Gastrocnemius medialis (tissue), 4 donors: Measurements from ENCODE around the gene GSTM1. TPM values are rescaled to one million over a fixed set of nuclear protein-coding genes. Genes with fewer than 3 reads are reported as not detected.
"Not testable (repeated sequence)": the region's sequence is repeated elsewhere in the genome, so short reads cannot be mapped to it uniquely, and the experiment has no call there.

Experiments used
- ATAC-seq, 2 donors: fragments of 150-250 bp; one replicate each; pipeline ENCODE4 v1.9.1; 2016
- DNase-seq, 2 donors: peaks; one replicate each; pipeline ENCODE4 v3.0.0-alpha.2; 2019
- H3K27ac ChIP-seq, 4 donors: fragments of 200-600 bp; sonication (generic); 1 replicate in 1 of 4; 2 replicates in 3 of 4; pipeline ENCODE4 v1.5.1; 2016 to 2018; ENCODE audit warnings: mild to moderate bottlenecking in 2 of 4, moderate library complexity in 1 of 4
- H3K27me3 ChIP-seq, 3 donors: fragments of 200-600 bp; sonication (generic) in 2 of 3; 1 replicate in 1 of 3; 2 replicates in 2 of 3; pipeline versions ENCODE4 v1.5.1 to v1.6.0; 2016 to 2019; ENCODE audit warnings: mild to moderate bottlenecking in 1 of 3, moderate library complexity in 1 of 3
- H3K36me3 ChIP-seq, 2 donors: fragments of 200-600 bp; sonication (generic) in 1 of 2; one replicate each; pipeline ENCODE4 v1.5.1; 2017 to 2018
- H3K4me1 ChIP-seq, 2 donors: fragments of 200-600 bp; sonication (generic) in 1 of 2; one replicate each; pipeline ENCODE4 v1.5.1; 2016 to 2017; ENCODE audit warnings: mild to moderate bottlenecking in 2 of 2
- H3K4me3 ChIP-seq, 4 donors: fragments of 200-600 bp; sonication (generic) in 3 of 4; 1 replicate in 1 of 4; 2 replicates in 3 of 4; pipeline ENCODE4 v1.5.1; 2016 to 2019; ENCODE audit warnings: mild to moderate bottlenecking in 2 of 4
- H3K9me3 ChIP-seq, 3 donors: fragments of 200-600 bp; sonication (generic) in 2 of 3; 1 replicate in 1 of 3; 2 replicates in 2 of 3; pipeline ENCODE4 v1.5.1; 2016 to 2019
- POLR2A ChIP-seq, 2 donors: fragments of 450-650 bp; IDR thresholded peaks; one replicate each; pipeline ENCODE4 v1.6.1; 2017; ENCODE audit warnings: antibody characterized with exemption in 2 of 2, mild to moderate bottlenecking in 2 of 2, moderate library complexity in 2 of 2
- in situ Hi-C, 4 donors: fragments of 200-750 bp; cut with MboI; loops; one replicate each; pipeline versions ENCODE4 v1.15.0 to v1.8.0; 2017; ENCODE audit warnings: low sequenced_read_pairs in 4 of 4
- intact Hi-C: fragments of 100-400 bp; cut with DNase I; formaldehyde crosslinking; loops from one replicate; pipeline ENCODE4 v1.15.1; 2023; ENCODE audit warnings: low total_unique reads
- total RNA-seq, 4 donors: library from RNA; depleted of rRNA; stranded (reverse); fragments of >200 nt; gene quantifications; one replicate each; pipeline versions ENCODE4 v1.1.0 to v1.2.3, GENCODE V29; 2016
- TF ChIP-seq, protein P1 (sequence below), 5 experiments: fragments of 450-650 bp in 3 of 5; fragments of 200-600 bp in 2 of 5; sonication (generic) in 2 of 5; IDR thresholded peaks in 4 of 5; conservative IDR thresholded peaks in 1 of 5; 1 replicate in 4 of 5; 2 replicates in 1 of 5; pipeline ENCODE4 v1.5.1; 2016 to 2019; ENCODE audit warnings: antibody characterized with exemption in 5 of 5, mild to moderate bottlenecking in 3 of 5, moderate library complexity in 3 of 5

GSTM1 gene
- total RNA-seq, 4 donors from 2014 or later: 30.3 TPM; not detected in 3

DNA sequence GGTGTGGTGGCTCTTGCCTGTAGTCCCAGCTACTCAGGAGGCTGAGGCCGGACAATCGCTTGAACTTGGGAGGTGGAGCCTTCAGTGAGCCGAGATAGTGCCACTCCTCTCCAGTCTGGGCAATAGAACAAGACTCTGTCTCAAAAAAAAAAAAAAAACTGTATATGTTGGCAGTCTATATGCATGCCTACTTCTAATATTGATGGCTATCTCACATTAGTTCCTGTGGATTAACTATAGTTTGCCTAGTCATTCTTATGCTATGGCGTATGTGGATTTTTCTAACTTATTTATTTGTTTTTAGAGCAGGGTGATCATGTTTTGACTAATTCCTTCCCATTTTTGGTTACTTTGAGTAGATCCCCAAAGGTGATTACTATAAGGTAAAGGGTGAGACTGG is 9.4 kb downstream of the GSTM1 start:
- no peak for TF ChIP-seq POLR2A (IDR thresholded peaks at IDR 0.05)
- TF ChIP-seq, protein P1, sequence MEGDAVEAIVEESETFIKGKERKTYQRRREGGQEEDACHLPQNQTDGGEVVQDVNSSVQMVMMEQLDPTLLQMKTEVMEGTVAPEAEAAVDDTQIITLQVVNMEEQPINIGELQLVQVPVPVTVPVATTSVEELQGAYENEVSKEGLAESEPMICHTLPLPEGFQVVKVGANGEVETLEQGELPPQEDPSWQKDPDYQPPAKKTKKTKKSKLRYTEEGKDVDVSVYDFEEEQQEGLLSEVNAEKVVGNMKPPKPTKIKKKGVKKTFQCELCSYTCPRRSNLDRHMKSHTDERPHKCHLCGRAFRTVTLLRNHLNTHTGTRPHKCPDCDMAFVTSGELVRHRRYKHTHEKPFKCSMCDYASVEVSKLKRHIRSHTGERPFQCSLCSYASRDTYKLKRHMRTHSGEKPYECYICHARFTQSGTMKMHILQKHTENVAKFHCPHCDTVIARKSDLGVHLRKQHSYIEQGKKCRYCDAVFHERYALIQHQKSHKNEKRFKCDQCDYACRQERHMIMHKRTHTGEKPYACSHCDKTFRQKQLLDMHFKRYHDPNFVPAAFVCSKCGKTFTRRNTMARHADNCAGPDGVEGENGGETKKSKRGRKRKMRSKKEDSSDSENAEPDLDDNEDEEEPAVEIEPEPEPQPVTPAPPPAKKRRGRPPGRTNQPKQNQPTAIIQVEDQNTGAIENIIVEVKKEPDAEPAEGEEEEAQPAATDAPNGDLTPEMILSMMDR (IDR thresholded peaks at IDR 0.05 in 4 of 5, conservative IDR thresholded peaks at IDR 0.05 in 1 of 5): no peak
- no peak overlapping the region for H3K4me3 ChIP-seq
- H3K36me3 ChIP-seq: no peaks in the 10 kb centered on the region
- intact Hi-C loops: no loop called here
- no peaks in the 10 kb centered on the region for H3K4me1 ChIP-seq
- H3K9me3 ChIP-seq: no peaks in the 10 kb centered on the region
- in situ Hi-C loops: no loop called here
- DNase-seq (no peak), ATAC-seq (no peak)
- H3K27me3 ChIP-seq: no peaks in the 10 kb centered on the region
- no peak overlapping the region for H3K27ac ChIP-seq

DNA sequence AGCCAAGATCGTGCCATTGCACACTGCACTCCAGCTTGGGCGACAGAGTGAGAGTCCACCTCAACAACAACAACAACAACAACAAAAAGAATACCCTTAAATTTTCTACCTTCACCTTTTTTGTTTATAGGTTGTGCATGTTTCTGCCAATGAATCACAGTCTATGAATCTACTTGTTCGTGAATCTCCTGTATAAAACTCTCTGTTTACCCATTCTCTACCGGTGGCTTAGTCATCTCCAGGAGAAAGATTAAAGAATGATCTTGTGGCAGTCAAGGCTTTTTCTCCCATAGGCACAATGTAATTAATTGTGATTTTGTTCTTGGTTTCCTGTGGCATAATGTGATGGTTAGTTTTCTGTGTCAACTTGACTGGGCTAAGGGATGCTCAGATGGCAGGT is 10.2 kb downstream of the GSTM1 start:
- H3K9me3 ChIP-seq, ATAC-seq, H3K4me3 ChIP-seq, H3K27me3 ChIP-seq, H3K4me1 ChIP-seq, in situ Hi-C loops, H3K36me3 ChIP-seq, H3K27ac ChIP-seq, intact Hi-C loops, DNase-seq: not testable (repeated sequence)

DNA sequence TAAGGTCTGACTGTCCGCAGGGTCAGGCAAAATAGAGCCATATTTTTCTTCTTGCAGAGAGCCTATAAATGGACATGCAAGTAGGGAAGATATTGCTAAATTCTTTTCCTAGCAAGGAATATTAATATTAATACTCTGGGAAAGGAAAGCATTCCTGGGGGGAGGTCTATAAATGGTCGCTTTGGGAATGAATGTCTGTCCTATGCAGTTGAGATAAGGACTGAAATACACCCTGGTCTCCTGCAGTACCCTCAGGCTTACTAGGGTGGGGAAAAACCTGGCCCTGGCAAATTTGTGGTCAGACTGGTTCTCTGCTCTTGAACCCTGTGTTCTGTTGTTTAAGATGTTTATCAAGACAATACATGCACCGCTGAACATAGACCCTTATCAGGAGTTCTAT is 15.3 kb downstream of the GSTM1 start:
- H3K4me1 ChIP-seq, in situ Hi-C loops, H3K36me3 ChIP-seq, ATAC-seq, H3K27me3 ChIP-seq, DNase-seq, H3K27ac ChIP-seq, H3K9me3 ChIP-seq, H3K4me3 ChIP-seq: not testable (repeated sequence)
- intact Hi-C loops: loop anchor here (5.0 kb wide), 1 partner anchor 61 kb away; no protein-coding TSS in a partner anchor

DNA sequence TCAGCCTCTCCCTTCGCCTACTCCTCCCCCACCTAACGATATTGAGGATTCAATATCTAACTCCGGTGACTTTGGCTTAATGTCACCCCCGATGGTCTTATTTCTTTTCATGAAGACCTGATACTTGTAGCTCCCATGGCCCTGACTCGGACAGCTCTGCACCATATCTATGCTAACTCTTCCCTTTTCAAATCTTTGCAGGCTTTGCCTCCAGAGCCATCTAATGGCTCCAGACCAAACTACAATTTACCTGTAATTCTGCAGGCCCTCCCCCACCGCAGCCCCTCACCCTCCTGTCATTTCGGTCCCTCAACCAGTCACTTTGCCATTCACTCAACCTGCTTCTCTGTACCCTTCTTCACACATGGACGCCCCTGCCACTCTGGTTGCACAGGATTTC is 16.6 kb downstream of the GSTM1 start:
- Histone ChIP-seq H3K27ac (no peak overlapping the region), H3K36me3 (no peaks in the 10 kb centered on the region), H3K27me3 (no peaks in the 10 kb centered on the region), H3K4me1 (no peaks in the 10 kb centered on the region), H3K4me3 (no peak overlapping the region), H3K9me3 (no peaks in the 10 kb centered on the region)
- TF ChIP-seq POLR2A (IDR thresholded peaks at IDR 0.05): no peak
- TF ChIP-seq, protein P1 (IDR thresholded peaks at IDR 0.05 in 4 of 5, conservative IDR thresholded peaks at IDR 0.05 in 1 of 5): peak in 1 of 5 experiments; percentile 37
- DNase-seq (no peak), ATAC-seq (no peak)
- intact Hi-C loops: loop anchor here (5.0 kb wide), 1 partner anchor 62 kb away; no protein-coding TSS in a partner anchor
- in situ Hi-C loops: no loop called here

DNA sequence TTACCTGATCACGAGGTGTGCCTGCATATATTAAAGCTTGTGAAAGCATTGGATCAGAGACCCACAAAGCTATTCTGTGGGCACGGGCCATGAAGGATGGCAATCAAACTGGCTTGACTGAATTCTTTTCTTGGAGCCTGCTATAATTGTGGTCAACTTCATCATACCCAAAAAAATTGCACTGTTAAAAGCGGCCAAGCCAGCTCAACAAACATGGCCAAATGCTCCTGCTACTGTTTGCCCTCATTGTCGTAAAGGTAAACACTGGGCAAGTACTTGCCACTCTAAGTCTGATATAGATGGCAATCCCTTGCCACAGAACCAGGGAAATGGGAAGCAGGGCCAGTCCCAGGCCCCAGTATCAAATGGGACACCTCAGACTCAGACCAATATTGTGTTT is 17.8 kb downstream of the GSTM1 start:
- H3K4me3 ChIP-seq: no peak overlapping the region
- no peak for TF ChIP-seq POLR2A (IDR thresholded peaks at IDR 0.05)
- TF ChIP-seq, protein P1 (IDR thresholded peaks at IDR 0.05 in 4 of 5, conservative IDR thresholded peaks at IDR 0.05 in 1 of 5): no peak
- no peaks in the 10 kb centered on the region for H3K36me3 ChIP-seq
- H3K9me3 ChIP-seq: no peaks in the 10 kb centered on the region
- intact Hi-C loops: no loop called here
- no peaks in the 10 kb centered on the region for H3K27me3 ChIP-seq
- ATAC-seq (no peak), DNase-seq (no peak)
- in situ Hi-C loops: no loop called here
- no peak overlapping the region for H3K27ac ChIP-seq
- no peaks in the 10 kb centered on the region for H3K4me1 ChIP-seq

DNA sequence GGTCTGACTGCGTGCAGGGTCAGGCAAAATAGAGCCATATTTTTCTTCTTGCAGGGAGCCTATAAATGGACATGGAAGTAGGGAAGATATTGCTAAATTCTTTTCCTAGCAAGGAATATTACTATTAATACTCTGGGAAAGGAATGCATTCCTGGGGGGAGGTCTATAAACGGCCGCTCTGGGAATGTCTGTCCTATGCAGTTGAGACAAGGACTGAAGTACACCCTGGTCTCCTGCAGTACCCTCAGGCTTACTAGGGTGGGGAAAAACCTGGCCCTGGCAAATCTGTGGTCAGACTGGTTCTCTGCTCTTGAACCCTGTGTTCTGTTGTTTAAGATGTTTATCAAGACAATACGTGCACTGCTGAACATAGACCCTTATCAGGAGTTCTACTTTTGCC is 21.3 kb downstream of the GSTM1 start:
- H3K4me3 ChIP-seq, intact Hi-C loops, in situ Hi-C loops, H3K36me3 ChIP-seq, H3K4me1 ChIP-seq, H3K9me3 ChIP-seq, H3K27me3 ChIP-seq, ATAC-seq, DNase-seq, H3K27ac ChIP-seq: not testable (repeated sequence)

DNA sequence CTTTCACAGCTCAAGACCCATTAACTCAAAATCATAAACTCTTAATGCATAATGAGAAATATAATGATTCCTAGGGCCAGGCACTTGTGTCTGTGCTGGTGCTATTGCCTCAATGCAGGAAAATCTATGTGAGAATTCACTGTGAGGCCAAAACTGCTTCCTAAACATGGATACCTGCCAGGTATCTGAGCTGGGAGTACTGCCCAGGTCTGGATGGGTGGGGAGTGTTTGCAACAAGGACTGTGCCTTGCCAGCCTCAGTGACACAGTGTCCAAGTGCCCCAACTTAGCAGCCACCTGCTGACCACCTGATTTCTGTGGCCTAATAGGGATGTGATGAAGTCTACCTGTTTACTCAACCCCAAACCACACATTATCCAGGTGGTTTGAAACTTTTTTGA is 22.2 kb downstream of the GSTM1 start:
- H3K9me3 ChIP-seq, H3K4me1 ChIP-seq, H3K36me3 ChIP-seq, DNase-seq, H3K27ac ChIP-seq, H3K27me3 ChIP-seq, intact Hi-C loops, H3K4me3 ChIP-seq, in situ Hi-C loops: not testable (repeated sequence)
- ATAC-seq: peak; percentile 76 to 91

DNA sequence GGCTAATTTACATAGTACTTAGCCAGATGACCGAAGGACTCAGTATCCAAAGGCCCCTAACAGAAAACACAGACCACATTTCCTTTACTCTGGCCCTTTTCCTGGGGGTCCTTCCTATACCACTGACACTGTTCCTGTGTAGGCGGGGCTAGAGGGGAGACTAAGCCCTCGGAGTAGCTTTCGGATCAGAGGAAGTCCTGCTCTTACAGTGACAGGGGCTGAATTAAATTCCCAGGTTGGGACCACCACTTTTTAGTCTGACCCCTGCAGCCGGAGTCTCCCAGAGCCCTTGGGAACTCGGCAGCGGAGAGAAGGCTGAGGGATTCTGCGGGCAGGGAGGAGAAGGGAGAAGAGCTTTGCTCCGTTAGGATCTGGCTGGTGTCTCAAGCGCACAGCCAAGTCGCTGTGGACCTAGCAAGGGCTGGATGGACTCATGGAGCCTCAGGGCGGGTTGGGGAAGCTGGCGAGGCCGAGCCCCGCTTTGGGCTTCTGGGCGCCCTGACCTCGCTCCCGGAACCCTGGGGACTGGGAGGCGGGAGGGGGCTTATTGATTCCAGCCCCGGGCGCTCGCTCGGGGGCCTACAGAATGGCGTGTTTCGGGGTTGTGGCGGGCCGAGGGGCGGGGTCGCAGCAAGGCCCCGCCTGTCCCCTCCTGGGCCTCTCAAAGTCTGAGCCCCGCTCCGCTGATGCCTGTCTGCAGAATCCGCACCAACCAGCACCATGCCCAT is 24.1 kb downstream of the GSTM1 start, which contains the start of gene GSTM5:
TSS of gene GSTM5 (plus strand) at position 659 of the 728 bp plus-strand sequence. CDS start at position 721, 62 bp downstream.
- H3K36me3 ChIP-seq, in situ Hi-C loops, H3K27ac ChIP-seq, DNase-seq, intact Hi-C loops, H3K9me3 ChIP-seq, H3K27me3 ChIP-seq, ATAC-seq, H3K4me1 ChIP-seq: not testable (repeated sequence)
- H3K4me3 ChIP-seq: peak within 1 kb of the TSS in 3 of 4 donors; percentile 17 to 36 (median 29)
